Loucy (cell line): Measurements from ENCODE around the gene LINS1.

ENCODE experiments used
- CTCF ChIP-seq: fragments of 200-600 bp; sonication (generic); conservative IDR thresholded peaks from 2 replicates; pipeline ENCODE4 v1.5.1; 2014; ENCODE audit warnings: mild to moderate bottlenecking, antibody characterized with exemption, low read length
- EZH2phosphoT487 ChIP-seq: fragments of 200-600 bp; IDR thresholded peaks from 2 replicates; pipeline ENCODE4 v1.6.1; 2018; ENCODE audit warnings: antibody characterized with exemption, mild to moderate bottlenecking, moderate library complexity, borderline replicate concordance

DNA sequence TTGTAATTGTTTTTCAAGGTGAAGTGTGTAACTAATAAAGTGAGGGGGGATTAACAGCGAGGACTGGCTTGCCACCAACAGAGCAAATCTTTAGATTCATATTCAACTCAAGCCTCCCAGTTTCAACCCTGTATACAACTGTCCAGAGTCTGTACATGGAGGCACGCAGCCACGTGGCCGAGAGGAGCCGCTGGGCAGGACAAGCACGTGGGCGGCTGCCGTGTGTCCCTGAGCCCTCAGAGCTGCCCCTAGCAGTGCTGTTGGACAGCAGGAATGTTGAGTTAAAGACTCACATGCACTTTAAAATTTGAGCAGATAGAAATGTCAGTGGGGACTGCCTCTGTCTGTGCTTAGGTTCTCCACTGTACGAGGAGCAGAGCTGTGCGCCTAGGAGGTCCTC, 29.8 kb upstream of the LINS1 start:
- TF ChIP-seq EZH2phosphoT487 (no peak), CTCF (no peak)
